ENCODE data around the gene RPGRIP1. TPM values are rescaled to one million over a fixed set of nuclear protein-coding genes. Genes with fewer than 3 reads are reported as not detected.

RPGRIP1 gene
- total RNA-seq, 2 donors from 2014 or later, result 0.40 TPM; not detected in 1

DNA sequence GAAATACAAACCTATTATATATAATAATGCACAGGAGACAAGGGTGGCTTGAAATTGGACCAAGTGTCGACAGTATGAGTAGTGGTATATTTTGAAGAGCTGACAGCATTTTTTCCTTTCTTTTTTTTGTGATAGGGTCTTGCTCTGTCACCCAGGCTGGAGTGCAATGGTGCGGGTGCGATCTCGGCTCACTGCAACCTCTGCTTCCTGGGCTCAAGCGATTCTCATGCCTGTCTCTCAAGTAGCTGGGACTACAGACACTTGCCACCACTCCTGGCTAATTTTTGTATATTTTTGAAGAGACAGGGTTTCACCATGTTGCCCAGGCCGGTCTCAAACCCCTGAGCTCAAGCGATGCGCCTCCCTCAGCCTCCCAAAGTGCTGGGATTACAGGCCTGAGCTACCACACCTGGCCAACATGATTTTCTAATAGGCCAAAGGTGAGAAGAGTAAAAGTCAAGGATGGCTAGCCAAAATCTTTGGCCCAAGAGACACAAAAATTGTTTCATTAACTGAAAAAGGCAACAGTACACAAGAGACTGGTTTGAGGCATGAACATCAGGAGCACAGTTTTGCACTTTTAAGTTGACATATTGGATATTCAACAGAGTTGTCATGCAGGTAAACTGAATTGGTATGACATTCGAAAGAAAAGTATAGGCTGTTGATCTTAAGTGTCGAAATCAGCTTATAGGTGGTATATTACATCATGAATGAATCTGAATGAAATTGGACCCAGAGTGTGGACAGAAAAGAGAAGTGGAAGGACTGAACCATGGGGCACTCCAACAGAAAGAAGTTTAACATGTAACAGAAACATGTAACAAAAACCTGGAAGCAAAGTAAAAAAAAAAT is 23.1 kb upstream of the RPGRIP1 start:
- TF ChIP-seq, protein P1, sequence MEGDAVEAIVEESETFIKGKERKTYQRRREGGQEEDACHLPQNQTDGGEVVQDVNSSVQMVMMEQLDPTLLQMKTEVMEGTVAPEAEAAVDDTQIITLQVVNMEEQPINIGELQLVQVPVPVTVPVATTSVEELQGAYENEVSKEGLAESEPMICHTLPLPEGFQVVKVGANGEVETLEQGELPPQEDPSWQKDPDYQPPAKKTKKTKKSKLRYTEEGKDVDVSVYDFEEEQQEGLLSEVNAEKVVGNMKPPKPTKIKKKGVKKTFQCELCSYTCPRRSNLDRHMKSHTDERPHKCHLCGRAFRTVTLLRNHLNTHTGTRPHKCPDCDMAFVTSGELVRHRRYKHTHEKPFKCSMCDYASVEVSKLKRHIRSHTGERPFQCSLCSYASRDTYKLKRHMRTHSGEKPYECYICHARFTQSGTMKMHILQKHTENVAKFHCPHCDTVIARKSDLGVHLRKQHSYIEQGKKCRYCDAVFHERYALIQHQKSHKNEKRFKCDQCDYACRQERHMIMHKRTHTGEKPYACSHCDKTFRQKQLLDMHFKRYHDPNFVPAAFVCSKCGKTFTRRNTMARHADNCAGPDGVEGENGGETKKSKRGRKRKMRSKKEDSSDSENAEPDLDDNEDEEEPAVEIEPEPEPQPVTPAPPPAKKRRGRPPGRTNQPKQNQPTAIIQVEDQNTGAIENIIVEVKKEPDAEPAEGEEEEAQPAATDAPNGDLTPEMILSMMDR (IDR thresholded peaks at IDR 0.05), result no peak
- Histone ChIP-seq H3K9me3 (no peaks in the 10 kb centered on the region), H3K27me3 (no peaks in the 10 kb centered on the region), H3K27ac (no peak overlapping the region), H3K4me1 (peaks cover 7% of the 10 kb centered on the region), H3K36me3 (no peaks in the 10 kb centered on the region), H3K9ac (ENCODE audit: low read depth in 2 of 2, low read length in 2 of 2) (no peak overlapping the region), H3K4me3 (no peak overlapping the region)
- intact Hi-C loops (cut with DNase I), result no loop called here
- DNase-seq, result no peak

DNA sequence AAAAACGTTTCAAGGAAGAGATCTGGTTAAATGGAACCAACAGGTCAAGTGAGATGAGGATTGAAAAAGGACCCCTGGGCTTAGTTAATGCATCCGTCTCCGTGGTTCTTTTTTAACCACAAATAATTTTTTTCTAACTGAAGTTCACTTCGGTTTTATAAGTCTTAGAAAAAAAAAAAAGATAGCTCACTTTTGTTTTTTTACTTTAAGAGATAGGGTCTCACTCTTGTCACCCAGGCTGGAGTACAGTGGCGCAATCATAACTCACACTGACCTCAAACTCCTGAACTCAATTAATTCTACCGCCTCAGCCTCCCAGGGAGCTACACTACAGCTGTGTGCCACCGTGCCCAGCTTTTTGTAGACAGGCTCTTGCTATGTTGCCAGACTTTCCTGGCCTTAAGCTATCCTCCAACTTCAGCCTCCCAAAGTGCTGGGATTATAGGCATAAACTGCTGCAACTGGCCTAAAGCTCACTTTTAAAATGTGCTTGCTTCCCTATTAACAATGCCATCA is 22.4 kb upstream of the RPGRIP1 start:
- H3K9me3 ChIP-seq, result no peaks in the 10 kb centered on the region
- H3K4me3 ChIP-seq, result no peak overlapping the region
- no peaks in the 10 kb centered on the region for H3K36me3 ChIP-seq
- intact Hi-C loops (cut with DNase I), result no loop called here
- no peak overlapping the region for H3K9ac ChIP-seq (ENCODE audit: low read depth in 2 of 2, low read length in 2 of 2)
- DNase-seq, result no peak
- TF ChIP-seq, protein P1 (IDR thresholded peaks at IDR 0.05), result no peak
- H3K27ac ChIP-seq, result no peak overlapping the region
- no peaks in the 10 kb centered on the region for H3K27me3 ChIP-seq
- peaks cover 9% of the 10 kb centered on the region for H3K4me1 ChIP-seq

DNA sequence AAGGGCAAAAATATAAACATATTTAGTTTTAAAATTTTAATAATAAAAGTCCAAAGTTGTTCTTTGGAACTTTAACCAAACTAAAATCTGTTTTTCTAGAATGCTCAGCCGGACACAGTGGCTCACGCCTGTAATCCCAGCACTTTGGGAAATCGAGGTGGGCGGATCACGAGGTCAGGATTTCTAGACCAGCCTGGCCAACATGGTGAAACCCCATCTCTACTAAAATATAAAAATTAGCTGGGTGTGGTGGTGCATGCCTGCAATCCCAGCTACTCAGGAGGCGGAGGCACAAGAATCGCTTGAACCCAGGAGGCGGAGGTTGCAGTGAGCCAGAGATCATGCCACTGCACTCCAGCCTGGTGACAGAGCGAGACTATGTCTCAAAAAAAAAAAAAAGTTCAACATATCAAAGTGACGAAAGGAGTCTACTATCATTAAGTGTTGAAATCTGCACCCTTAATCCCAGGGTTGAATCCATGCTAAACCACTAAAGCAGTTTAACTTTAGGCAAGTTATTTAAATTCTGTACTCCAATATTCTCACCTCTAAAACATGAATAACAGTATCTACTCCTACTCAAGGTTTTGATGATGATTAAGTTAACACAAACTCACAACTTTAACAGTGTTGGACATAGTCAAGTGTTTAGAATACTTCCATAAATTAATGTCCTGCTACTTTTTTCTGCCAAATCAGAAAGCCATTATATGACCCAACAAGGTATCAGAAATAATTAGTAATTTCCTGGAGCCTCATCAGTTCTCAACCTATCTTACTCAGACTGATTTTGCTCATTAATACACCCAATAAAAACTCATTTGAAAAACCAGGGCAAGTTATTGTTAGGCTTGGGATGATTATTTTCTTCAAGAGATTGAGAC is 21.6 kb upstream of the RPGRIP1 start:
- no peaks in the 10 kb centered on the region for H3K36me3 ChIP-seq
- H3K27me3 ChIP-seq, result no peaks in the 10 kb centered on the region
- H3K9ac ChIP-seq (ENCODE audit: low read depth in 2 of 2, low read length in 2 of 2), result no peak overlapping the region
- TF ChIP-seq, protein P1 (IDR thresholded peaks at IDR 0.05), result no peak
- intact Hi-C loops (cut with DNase I), result no loop called here
- no peaks in the 10 kb centered on the region for H3K9me3 ChIP-seq
- no peak for DNase-seq
- H3K4me1 ChIP-seq, result peaks cover 12% of the 10 kb centered on the region
- no peak overlapping the region for H3K27ac ChIP-seq
- no peak overlapping the region for H3K4me3 ChIP-seq

DNA sequence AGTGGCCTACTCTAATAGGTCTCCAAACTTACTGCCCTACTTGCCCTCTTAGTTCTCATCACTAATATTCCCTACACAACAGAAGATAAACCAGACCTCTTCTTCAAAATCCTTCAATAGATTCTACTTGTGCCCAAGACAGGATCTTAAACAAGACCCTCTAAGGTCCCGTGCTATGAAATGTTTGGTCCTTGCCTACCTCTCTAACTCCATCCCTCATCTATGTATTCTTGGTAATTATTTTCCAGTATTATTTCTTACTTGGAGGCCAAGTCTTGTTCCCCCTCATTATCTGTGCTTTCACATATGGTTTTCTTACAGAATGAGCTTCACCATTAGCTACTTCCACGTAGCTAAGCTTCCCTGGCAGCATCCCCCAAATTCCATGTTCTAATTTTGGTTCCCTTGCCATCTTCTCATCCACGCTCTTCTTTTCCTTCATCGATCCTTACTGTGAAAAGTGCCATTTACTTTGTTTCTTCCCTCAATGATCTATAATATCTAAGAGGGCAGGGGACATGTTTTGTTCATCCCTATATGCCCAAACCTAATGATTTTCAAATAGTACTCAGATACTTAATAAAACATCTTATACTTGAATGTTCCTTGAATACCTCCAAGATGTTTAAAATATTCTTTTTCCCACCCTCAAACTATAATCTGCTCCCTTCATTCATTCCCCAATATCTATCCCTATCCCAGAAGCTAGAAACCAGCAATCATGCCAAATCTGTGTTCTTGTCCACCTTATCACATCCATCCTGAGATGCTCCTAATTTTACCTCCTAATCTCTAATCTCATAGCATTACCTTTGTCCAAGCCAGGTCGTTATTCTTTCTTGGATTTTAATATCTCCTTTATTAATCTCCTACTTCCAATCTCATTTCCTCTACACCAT is 20.7 kb upstream of the RPGRIP1 start:
- intact Hi-C loops (cut with DNase I), result no loop called here
- Histone ChIP-seq H3K27ac (no peak overlapping the region), H3K27me3 (no peaks in the 10 kb centered on the region), H3K9me3 (no peaks in the 10 kb centered on the region), H3K4me3 (no peak overlapping the region), H3K9ac (ENCODE audit: low read depth in 2 of 2, low read length in 2 of 2) (no peak overlapping the region), H3K4me1 (peaks cover 18% of the 10 kb centered on the region), H3K36me3 (no peaks in the 10 kb centered on the region)
- DNase-seq, result no peak
- TF ChIP-seq, protein P1 (IDR thresholded peaks at IDR 0.05), result no peak

DNA sequence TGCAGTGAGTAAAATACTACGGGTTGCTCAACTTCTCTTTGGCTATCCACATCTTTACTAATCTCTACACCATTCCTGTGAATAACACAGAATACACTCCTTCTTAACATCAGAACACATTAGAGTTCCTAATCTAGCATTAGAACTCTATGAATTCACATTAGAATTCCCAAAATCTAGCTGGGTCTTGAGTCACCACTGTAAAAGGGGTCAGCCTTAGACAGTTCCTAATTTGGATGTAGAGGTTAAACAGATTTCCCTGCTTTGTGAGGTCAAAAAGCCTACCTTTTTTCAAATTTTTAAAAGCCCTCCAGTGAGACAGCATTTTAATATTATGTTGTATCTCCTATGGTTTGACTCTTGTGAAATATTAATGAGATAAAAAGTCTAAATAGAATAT is 18.1 kb upstream of the RPGRIP1 start:
- H3K36me3 ChIP-seq, result no peaks in the 10 kb centered on the region
- no peak overlapping the region for H3K4me3 ChIP-seq
- H3K27me3 ChIP-seq, result no peaks in the 10 kb centered on the region
- no peaks in the 10 kb centered on the region for H3K9me3 ChIP-seq
- DNase-seq, result no peak
- intact Hi-C loops (cut with DNase I), result no loop called here
- no peak overlapping the region for H3K27ac ChIP-seq
- TF ChIP-seq, protein P1 (IDR thresholded peaks at IDR 0.05), result no peak
- H3K9ac ChIP-seq (ENCODE audit: low read depth in 2 of 2, low read length in 2 of 2), result no peak overlapping the region
- peaks cover 27% of the 10 kb centered on the region for H3K4me1 ChIP-seq

Data from colonic mucosa (tissue), 4 donors.